GM19324 (cell line): ENCODE data around the gene REG4.

Experiments used
- ATAC-seq: cut with Tn5 transposase; IDR thresholded peaks from one replicate; pipeline ENCODE4 v1.9.1; 2021; ENCODE audit warnings: mild to moderate bottlenecking, moderate library complexity; ENCODE audit not compliant: unreplicated experiment, low FRiP score

The REG4 gene

GRCh38 chr1:119745034-119745433, 66.2 kb downstream of the REG4 start:
- no peak for ATAC-seq

GRCh38 chr1:119744598-119744942, 66.7 kb downstream of the REG4 start:
- ATAC-seq: no peak
